ENCODE results near the gene MBD3L2B.
A peak's percentile ranks its signal among the peaks of the same experiment; 100 is the strongest.
"Not testable (repeated sequence)": the region's sequence is repeated elsewhere in the genome, so short reads cannot be mapped to it uniquely, and the experiment has no call there.

MBD3L2B gene

GRCh38 chr19:7021331-7021730, at the start of gene MBD3L2B:
Gene MBD3L2B, minus strand, starts transcription at chr19:7021431. Its CDS starts 34 bp downstream, at chr19:7021397.
- DNase-seq: not testable (repeated sequence)

GRCh38 chr19:7069904-7070226, 48.6 kb upstream of the MBD3L2B start:
- no peak for DNase-seq

GRCh38 chr19:7069042-7069903, 48.0 kb upstream of the MBD3L2B start, which contains the start of gene ZNF557:
Gene ZNF557, plus strand, starts transcription at chr19:7069703. Its CDS starts 5,372 bp downstream, at chr19:7075075.
- DNase-seq: peak; percentile 97 to 98

- DNase-seq: no peak
Measured at GRCh38 chr19:7068599-7068998, 47.4 kb upstream of the MBD3L2B start.

GRCh38 chr19:7067716-7068115, 46.5 kb upstream of the MBD3L2B start:
- no peak for DNase-seq

- DNase-seq: peak in 1 of 2 experiments; percentile 51
Measured at GRCh38 chr19:7067122-7067521, 45.9 kb upstream of the MBD3L2B start.

GRCh38 chr19:7063764-7064418, 42.7 kb upstream of the MBD3L2B start:
- DNase-seq: no peak

GRCh38 chr19:7063339-7063738, 42.1 kb upstream of the MBD3L2B start:
- DNase-seq: no peak

- not testable (repeated sequence) for DNase-seq
Measured at GRCh38 chr19:7059977-7060376, 38.7 kb upstream of the MBD3L2B start.

GRCh38 chr19:7058576-7058975, 37.3 kb upstream of the MBD3L2B start, which contains the start of gene MBD3L3:
Gene MBD3L3, minus strand, starts transcription at chr19:7058676. Its CDS starts 71 bp downstream, at chr19:7058605.
- DNase-seq: not testable (repeated sequence)

GRCh38 chr19:7056371-7056770, 35.1 kb upstream of the MBD3L2B start:
- DNase-seq: not testable (repeated sequence)

- not testable (repeated sequence) for DNase-seq
Measured at GRCh38 chr19:7055679-7056078, 34.4 kb upstream of the MBD3L2B start.

GRCh38 chr19:7054635-7055368, 33.6 kb upstream of the MBD3L2B start:
- not testable (repeated sequence) for DNase-seq

- not testable (repeated sequence) for DNase-seq
Measured at GRCh38 chr19:7052896-7053295, 31.7 kb upstream of the MBD3L2B start.

GRCh38 chr19:7051421-7051820, 30.2 kb upstream of the MBD3L2B start:
- DNase-seq: not testable (repeated sequence)

GRCh38 chr19:7049021-7049420, 27.8 kb upstream of the MBD3L2B start, which contains the start of gene MBD3L2:
Gene MBD3L2, plus strand, starts transcription at chr19:7049321. Its CDS starts 53 bp downstream, at chr19:7049374.
- DNase-seq: not testable (repeated sequence)

GRCh38 chr19:7041563-7041962, 20.3 kb upstream of the MBD3L2B start:
- not testable (repeated sequence) for DNase-seq

GRCh38 chr19:7040079-7040478, 18.8 kb upstream of the MBD3L2B start, which contains the start of gene MBD3L4:
Gene MBD3L4, minus strand, starts transcription at chr19:7040179. Its CDS starts 35 bp downstream, at chr19:7040144.
- not testable (repeated sequence) for DNase-seq

- DNase-seq: not testable (repeated sequence)
Measured at GRCh38 chr19:7030278-7030677, 9.0 kb upstream of the MBD3L2B start, which contains the start of gene MBD3L5. Gene MBD3L5, plus strand, starts transcription at chr19:7030578. Its CDS starts 34 bp downstream, at chr19:7030612.

GRCh38 chr19:7028790-7029189, 7.6 kb upstream of the MBD3L2B start:
- not testable (repeated sequence) for DNase-seq

- no peak for DNase-seq
Measured at GRCh38 chr19:7018828-7019227, 2.4 kb downstream of the MBD3L2B start.

GRCh38 chr19:7013678-7014077, 7.6 kb downstream of the MBD3L2B start:
- no peak for DNase-seq
